CD14-positive monocyte (primary cell): ENCODE measurements around the gene MYB. TPM values are rescaled to one million over a fixed set of nuclear protein-coding genes. Genes with fewer than 3 reads are reported as not detected.

ENCODE experiments used
- DNase-seq, 3 donors: peaks; one replicate each; pipeline ENCODE4 v3.0.0-alpha.2; 2011 to 2022
- H2AFZ ChIP-seq: 2 replicates; pipeline ENCODE4 v1.6.0; 2012; ENCODE audit warnings: mild to moderate bottlenecking, low read depth, low read length, inconsistent platforms; ENCODE audit not compliant: insufficient read depth, poor library complexity, severe bottlenecking
- H3K27ac ChIP-seq, 2 donors: 1 replicate in 1 of 2; 2 replicates in 1 of 2; pipeline ENCODE4 v1.5.1; 2012 to 2013; ENCODE audit warnings: low read length in 2 of 2, control low read depth in 1 of 2, inconsistent platforms in 1 of 2, low read depth in 1 of 2, mild to moderate bottlenecking in 1 of 2
- H3K27me3 ChIP-seq, 2 donors: one replicate each; pipeline versions ENCODE4 v1.6.0 to v1.6.1; 2011 to 2013; ENCODE audit warnings: low read length in 2 of 2; ENCODE audit not compliant: control insufficient read depth in 2 of 2, insufficient read depth in 2 of 2
- H3K36me3 ChIP-seq, 2 donors: replicated peaks in 1 of 2; 1 replicate in 1 of 2; 2 replicates in 1 of 2; pipeline versions ENCODE4 v1.5.1 to v1.6.1; 2012 to 2013; ENCODE audit warnings: low read length in 2 of 2, control low read depth in 1 of 2, inconsistent platforms in 1 of 2, mild to moderate bottlenecking in 1 of 2; ENCODE audit not compliant: insufficient read depth in 2 of 2, control insufficient read depth in 1 of 2
- H3K4me1 ChIP-seq, 2 donors: 1 replicate in 1 of 2; 2 replicates in 1 of 2; pipeline versions ENCODE4 v1.5.1 to v1.6.1; 2012 to 2013; ENCODE audit warnings: low read length in 2 of 2, control low read depth in 1 of 2, inconsistent platforms in 1 of 2, mild to moderate bottlenecking in 1 of 2, moderate library complexity in 1 of 2; ENCODE audit not compliant: insufficient read depth in 2 of 2, control insufficient read depth in 1 of 2
- H3K4me2 ChIP-seq: replicated peaks from 2 replicates; pipeline ENCODE3; 2012; ENCODE audit warnings: low read length, moderate library complexity, mild to moderate bottlenecking; ENCODE audit not compliant: poor library complexity, severe bottlenecking; ENCODE audit errors: extremely low read depth
- H3K4me3 ChIP-seq, 3 experiments: fragments of 200-600 bp in 1 of 3; sonication (generic) in 1 of 3; replicated peaks in 1 of 3; 1 replicate in 2 of 3; 2 replicates in 1 of 3; pipeline ENCODE4 v1.5.1; 2011 to 2013; ENCODE audit warnings: low read length in 3 of 3, mild to moderate bottlenecking in 3 of 3, control low read depth in 2 of 3, low read depth in 2 of 3, inconsistent platforms in 1 of 3, moderate library complexity in 1 of 3
- H3K79me2 ChIP-seq: 2 replicates; pipeline ENCODE4 v1.6.0; 2012; ENCODE audit warnings: mild to moderate bottlenecking, control low read depth, inconsistent platforms, low read length, moderate library complexity; ENCODE audit not compliant: insufficient read depth
- H3K9ac ChIP-seq: 2 replicates; pipeline ENCODE4 v1.6.0; 2017; ENCODE audit warnings: low read length, mild to moderate bottlenecking; ENCODE audit not compliant: insufficient read depth, poor library complexity, severe bottlenecking
- H3K9me3 ChIP-seq, 2 donors: replicated peaks in 1 of 2; 1 replicate in 1 of 2; 2 replicates in 1 of 2; pipeline versions ENCODE4 v1.5.1 to v1.6.1; 2012 to 2013; ENCODE audit warnings: low read length in 2 of 2, control low read depth in 1 of 2; ENCODE audit not compliant: control insufficient read depth in 1 of 2, insufficient read depth in 1 of 2
- H4K20me1 ChIP-seq: 2 replicates; pipeline ENCODE4 v1.6.0; 2012; ENCODE audit warnings: mild to moderate bottlenecking, low read length, control low read depth, moderate library complexity; ENCODE audit not compliant: insufficient read depth
- H3K27ac Mint-ChIP-seq, 7 donors: one replicate each; pipeline ENCODE4 v1.8.0; 2020; ENCODE audit warnings: mild to moderate bottlenecking in 7 of 7, mixed read lengths in 7 of 7, moderate library complexity in 6 of 7, inconsistent platforms in 2 of 7
- H3K27me3 Mint-ChIP-seq, 3 donors: one replicate each; pipeline ENCODE4 v1.8.0; 2021 to 2022; ENCODE audit warnings: low read depth in 3 of 3, mild to moderate bottlenecking in 3 of 3, mixed read lengths in 3 of 3, moderate library complexity in 3 of 3, inconsistent platforms in 1 of 3
- H3K36me3 Mint-ChIP-seq, 2 donors: one replicate each; pipeline ENCODE4 v1.8.0; 2020; ENCODE audit warnings: mixed read lengths in 2 of 2, inconsistent platforms in 1 of 2, mild to moderate bottlenecking in 1 of 2
- H3K4me1 Mint-ChIP-seq: one replicate; pipeline ENCODE4 v1.8.0; 2020; ENCODE audit warnings: mild to moderate bottlenecking, mixed read lengths
- H3K4me3 Mint-ChIP-seq, 2 donors: one replicate each; pipeline ENCODE4 v1.8.0; 2020; ENCODE audit warnings: mild to moderate bottlenecking in 2 of 2, mixed read lengths in 2 of 2, moderate library complexity in 1 of 2
- H3K9me3 Mint-ChIP-seq, 7 donors: one replicate each; pipeline ENCODE4 v1.8.0; 2020 to 2022; ENCODE audit warnings: mixed read lengths in 7 of 7, mild to moderate bottlenecking in 6 of 7, moderate library complexity in 6 of 7, inconsistent platforms in 2 of 7
- CTCF ChIP-seq: fragments of 200-600 bp; IDR thresholded peaks from one replicate; pipeline ENCODE4 v1.8.0; 2022; ENCODE audit warnings: antibody characterized with exemption, mild to moderate bottlenecking
- WGBS: methylation state at CpG from one replicate; pipeline ENCODE4 v1.1.5; 2013; ENCODE audit warnings: missing lambda C conversion rate; ENCODE audit not compliant: insufficient coverage; 5-methylcytosine and 5-hydroxymethylcytosine counted together
- intact Hi-C, 2 donors: fragments of 100-400 bp; cut with micrococcal nuclease; formaldehyde crosslinking; loops; one replicate each; pipeline versions ENCODE4 v1.15.0 to v1.15.1; 2023
- polyA plus RNA-seq, 3 donors: library from polyadenylated mRNA; depleted of rRNA in 1 of 3; unstranded in 2 of 3; stranded (reverse) in 1 of 3; fragments of 300-500 nt in 2 of 3; fragments of >200 nt in 1 of 3; fragmentation: Illumina TruSeq in 2 of 3; gene quantifications; 1 replicate in 2 of 3; 2 replicates in 1 of 3; pipeline ENCODE4 v1.2.3, GENCODE V29; 2012 to 2021

The MYB gene
- polyA plus RNA-seq, 3 donors: 1.5 to 2.2 (median 1.7) TPM

GRCh38 chr6:135176058-135176457 lies 5.0 kb upstream of the MYB start:
- H3K27me3 ChIP-seq: no peaks in the 10 kb centered on the region
- no peaks in the 10 kb centered on the region for H3K27me3 Mint-ChIP-seq
- H2AFZ ChIP-seq: no peak overlapping the region
- no peak for DNase-seq
- no peaks in the 10 kb centered on the region for H3K36me3 ChIP-seq
- H3K4me2 ChIP-seq: no peak overlapping the region
- no peaks in the 10 kb centered on the region for H4K20me1 ChIP-seq
- peaks cover 5% of the 10 kb centered on the region for H3K79me2 ChIP-seq
- H3K4me3 ChIP-seq: peak overlapping the region in 1 of 3 experiments; percentile 47
- peak overlapping the region in 1 of 2 donors; percentile 61 for H3K27ac ChIP-seq
- H3K4me1 Mint-ChIP-seq: peaks cover 27% of the 10 kb centered on the region
- H3K9me3 ChIP-seq: no peaks in the 10 kb centered on the region
- peaks cover 17 to 19% of the 10 kb centered on the region in 2 donors for H3K4me1 ChIP-seq
- H3K9me3 Mint-ChIP-seq: no peaks in the 10 kb centered on the region
- no peaks in the 10 kb centered on the region for H3K36me3 Mint-ChIP-seq
- TF ChIP-seq CTCF: no peak
- intact Hi-C loops: no loop called here
- H3K9ac ChIP-seq: no peak overlapping the region
- H3K27ac Mint-ChIP-seq: peak overlapping the region in 3 of 7 donors; percentile 18 to 73 (median 40)
- H3K4me3 Mint-ChIP-seq: no peak overlapping the region

- Histone ChIP-seq H3K4me3 (peak overlapping the region in 1 of 3 experiments; percentile 47), H3K4me2 (peak overlapping the region; percentile 45), H4K20me1 (no peaks in the 10 kb centered on the region), H3K27me3 (no peaks in the 10 kb centered on the region), H3K9me3 (no peaks in the 10 kb centered on the region), H3K4me1 (peaks cover 17 to 19% of the 10 kb centered on the region in 2 donors), H3K27ac (peak overlapping the region in 1 of 2 donors; percentile 61), H2AFZ (peak overlapping the region; percentile 52), H3K36me3 (no peaks in the 10 kb centered on the region), H3K79me2 (peaks cover 9% of the 10 kb centered on the region), H3K9ac (no peak overlapping the region)
- no peak for TF ChIP-seq CTCF
- peak in 2 of 3 donors; percentile 39 to 57 for DNase-seq
- H3K4me3 Mint-ChIP-seq: peak overlapping the region in 1 of 2 donors; percentile 90
- peaks cover 27% of the 10 kb centered on the region for H3K4me1 Mint-ChIP-seq
- H3K27me3 Mint-ChIP-seq: no peaks in the 10 kb centered on the region
- H3K36me3 Mint-ChIP-seq: no peaks in the 10 kb centered on the region
- H3K9me3 Mint-ChIP-seq: no peaks in the 10 kb centered on the region
- H3K27ac Mint-ChIP-seq: peak overlapping the region in 5 of 7 donors; percentile 44 to 91 (median 77)
- intact Hi-C loops: no loop called here
- 0% methylated on average over 6 of the region's 6 CpGs for WGBS
Observed at GRCh38 chr6:135176464-135176863, 4.6 kb upstream of the MYB start.
